HFFc6 (cell line): ENCODE data around the gene EPC2. TPM values are rescaled to one million over a fixed set of nuclear protein-coding genes. Genes with fewer than 3 reads are reported as not detected.

ENCODE experiments used
- DNase-seq: peaks from one replicate; pipeline ENCODE4 v3.0.0-alpha.2; 2018
- H3K27ac Mint-ChIP-seq: 2 replicates; pipeline ENCODE4 v1.8.0; 2020; ENCODE audit warnings: mild to moderate bottlenecking, mixed read lengths
- H3K27me3 Mint-ChIP-seq: 2 replicates; pipeline ENCODE4 v1.8.0; 2021; ENCODE audit warnings: mild to moderate bottlenecking, moderate library complexity, mixed read lengths; ENCODE audit not compliant: insufficient read depth
- H3K36me3 Mint-ChIP-seq: 2 replicates; pipeline ENCODE4 v1.8.0; 2021; ENCODE audit warnings: low read depth, mixed read lengths
- H3K4me1 Mint-ChIP-seq: 2 replicates; pipeline ENCODE4 v1.8.0; 2020; ENCODE audit warnings: low read depth, mixed read lengths
- H3K4me3 Mint-ChIP-seq: 2 replicates; pipeline ENCODE4 v1.8.0; 2020; ENCODE audit warnings: mild to moderate bottlenecking, moderate library complexity, mixed read lengths
- H3K9me3 Mint-ChIP-seq: 2 replicates; pipeline ENCODE4 v1.8.0; 2020; ENCODE audit warnings: mild to moderate bottlenecking, mixed read lengths
- total RNA-seq, 6 experiments: library from RNA; stranded (reverse); fragmentation: NEBNext Ultra II Directional; extraction: Animal tissue kit (Norgen Biotek cat#: 25700); gene quantifications; 2 replicates in 1 of 6; 3 replicates in 5 of 6; pipeline ENCODE4 v1.2.3, GENCODE V29; 2021
- TF ChIP-seq, protein P1 (sequence below): fragments of 200-600 bp; sonication (generic); IDR thresholded peaks from 2 replicates; pipeline ENCODE4 v1.5.0; 2021; ENCODE audit warnings: antibody characterized with exemption, mild to moderate bottlenecking

The EPC2 gene
- total RNA-seq, 6 experiments from 2014 or later: 16.6 to 21.3 (median 19.2) TPM

DNA sequence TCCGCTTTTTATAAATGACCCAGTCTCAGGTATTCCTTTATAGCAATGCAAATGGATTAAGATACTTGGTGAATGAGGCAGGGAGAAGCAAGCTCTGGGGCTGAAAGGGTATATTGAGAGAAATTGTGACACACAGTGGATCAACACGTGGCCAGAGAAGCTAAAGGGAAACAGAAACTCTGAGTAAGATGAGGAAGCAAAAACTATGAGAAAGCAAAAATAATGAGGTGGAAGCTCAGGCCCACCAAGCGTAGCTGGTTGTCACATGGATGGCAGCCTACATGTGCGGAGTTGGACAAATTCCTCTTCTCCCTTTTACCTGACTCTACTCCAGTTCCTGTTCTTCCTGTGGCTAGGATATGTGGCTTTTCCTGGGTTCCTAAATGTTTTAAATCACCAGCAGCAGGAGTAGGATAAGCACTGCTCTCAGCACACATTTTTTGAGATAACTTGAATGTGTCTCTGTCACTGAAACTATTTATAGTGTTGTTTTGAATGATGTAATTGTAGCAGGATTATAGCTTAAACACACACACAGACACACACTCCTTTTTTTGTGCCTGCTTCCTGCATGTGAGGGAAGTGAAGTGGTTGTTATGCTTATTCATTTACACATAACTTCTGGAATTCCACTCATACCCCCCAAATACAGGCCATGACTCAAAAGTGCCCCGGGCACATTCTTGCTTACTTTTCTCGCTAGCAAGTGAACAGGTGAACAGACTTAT is 30.1 kb upstream of the EPC2 start:
- Mint-ChIP-seq H3K9me3 (no peaks in the 10 kb centered on the region), H3K27ac (peak overlapping the region; percentile 59; the same call in 1 of the 2 replicates), H3K4me3 (peak overlapping the region; percentile 25), H3K36me3 (no peaks in the 10 kb centered on the region), H3K4me1 (peaks cover 19% of the 10 kb centered on the region), H3K27me3 (no peaks in the 10 kb centered on the region; the same call in 1 of the 2 replicates)
- DNase-seq: peak; percentile 65
- TF ChIP-seq, protein P1, sequence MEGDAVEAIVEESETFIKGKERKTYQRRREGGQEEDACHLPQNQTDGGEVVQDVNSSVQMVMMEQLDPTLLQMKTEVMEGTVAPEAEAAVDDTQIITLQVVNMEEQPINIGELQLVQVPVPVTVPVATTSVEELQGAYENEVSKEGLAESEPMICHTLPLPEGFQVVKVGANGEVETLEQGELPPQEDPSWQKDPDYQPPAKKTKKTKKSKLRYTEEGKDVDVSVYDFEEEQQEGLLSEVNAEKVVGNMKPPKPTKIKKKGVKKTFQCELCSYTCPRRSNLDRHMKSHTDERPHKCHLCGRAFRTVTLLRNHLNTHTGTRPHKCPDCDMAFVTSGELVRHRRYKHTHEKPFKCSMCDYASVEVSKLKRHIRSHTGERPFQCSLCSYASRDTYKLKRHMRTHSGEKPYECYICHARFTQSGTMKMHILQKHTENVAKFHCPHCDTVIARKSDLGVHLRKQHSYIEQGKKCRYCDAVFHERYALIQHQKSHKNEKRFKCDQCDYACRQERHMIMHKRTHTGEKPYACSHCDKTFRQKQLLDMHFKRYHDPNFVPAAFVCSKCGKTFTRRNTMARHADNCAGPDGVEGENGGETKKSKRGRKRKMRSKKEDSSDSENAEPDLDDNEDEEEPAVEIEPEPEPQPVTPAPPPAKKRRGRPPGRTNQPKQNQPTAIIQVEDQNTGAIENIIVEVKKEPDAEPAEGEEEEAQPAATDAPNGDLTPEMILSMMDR: no peak

DNA sequence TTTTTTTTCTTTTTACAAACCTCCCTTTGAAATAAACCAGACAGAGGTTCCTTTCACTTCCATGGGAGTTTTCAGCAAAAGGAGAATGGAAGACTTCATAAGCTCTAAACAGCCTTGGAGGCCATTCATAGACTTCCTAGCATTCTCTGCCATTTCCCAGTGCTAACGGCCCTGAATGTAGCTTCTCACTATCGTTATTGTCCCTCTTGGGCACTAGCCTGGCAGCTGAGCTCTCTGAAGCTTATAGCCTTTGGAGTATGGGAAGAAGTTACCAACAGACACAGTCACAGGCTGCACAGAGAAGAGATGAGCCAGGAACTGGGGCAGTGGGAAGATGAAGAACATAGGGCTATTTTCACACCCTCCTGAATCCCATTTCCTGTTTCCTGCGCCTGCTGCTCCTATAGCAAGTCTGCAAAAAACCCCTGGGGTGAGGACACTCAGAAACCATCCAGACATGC is 29.1 kb upstream of the EPC2 start:
- no peaks in the 10 kb centered on the region; the same call in 1 of the 2 replicates for H3K27me3 Mint-ChIP-seq
- TF ChIP-seq, protein P1: no peak
- no peaks in the 10 kb centered on the region for H3K9me3 Mint-ChIP-seq
- H3K4me1 Mint-ChIP-seq: peaks cover 19% of the 10 kb centered on the region
- no peak for DNase-seq
- no peak overlapping the region for H3K4me3 Mint-ChIP-seq
- no peak overlapping the region; the same call in 1 of the 2 replicates for H3K27ac Mint-ChIP-seq
- H3K36me3 Mint-ChIP-seq: no peaks in the 10 kb centered on the region

DNA sequence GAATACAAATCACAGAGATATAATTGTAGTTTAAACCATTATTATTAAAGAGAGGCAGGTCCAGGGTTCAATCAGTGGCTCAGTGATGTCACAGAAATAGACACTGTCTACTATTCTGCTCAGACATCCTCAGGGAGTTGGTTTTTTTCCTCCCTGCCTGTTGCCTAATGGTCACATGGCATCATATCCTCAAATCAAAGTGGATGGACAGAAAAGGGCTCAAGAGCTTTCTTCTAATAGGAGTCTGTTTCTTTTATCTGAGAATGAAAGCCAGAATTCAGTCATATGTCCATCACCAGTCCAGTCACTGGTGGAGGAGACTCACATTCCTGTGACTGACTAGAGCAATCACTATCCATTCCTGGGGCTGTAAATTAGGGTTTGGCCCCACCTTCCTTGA is 27.9 kb upstream of the EPC2 start:
- H3K4me3 Mint-ChIP-seq: no peak overlapping the region
- H3K9me3 Mint-ChIP-seq: no peaks in the 10 kb centered on the region
- DNase-seq: no peak
- H3K4me1 Mint-ChIP-seq: peaks cover 19% of the 10 kb centered on the region
- H3K27me3 Mint-ChIP-seq: peaks cover 2% of the 10 kb centered on the region
- H3K27ac Mint-ChIP-seq: no peak overlapping the region
- H3K36me3 Mint-ChIP-seq: no peaks in the 10 kb centered on the region
- TF ChIP-seq, protein P1: no peak

DNA sequence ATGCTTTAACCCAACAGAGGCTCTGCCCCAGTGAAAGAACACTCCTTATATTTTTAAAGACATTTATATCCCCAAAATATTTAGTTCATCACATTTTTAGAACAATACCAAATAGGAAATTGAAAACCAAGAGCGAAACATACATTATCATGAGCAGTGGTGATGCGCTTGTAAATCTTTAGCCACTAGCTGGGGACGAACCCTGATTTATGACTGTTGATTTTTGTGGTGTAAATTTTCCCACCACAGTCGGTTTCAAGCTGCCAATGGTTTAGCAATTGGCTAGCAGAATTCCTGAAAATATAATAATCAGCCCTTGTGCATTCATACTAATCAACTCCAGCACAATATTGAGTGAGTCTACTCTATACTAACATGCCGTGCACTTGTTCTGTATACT is 27.3 kb upstream of the EPC2 start:
- H3K27me3 Mint-ChIP-seq: peaks cover 2% of the 10 kb centered on the region

GRCh38 chr2:148619560-148620195 is 24.9 kb upstream of the EPC2 start:
- no peak for DNase-seq
- H3K36me3 Mint-ChIP-seq: no peaks in the 10 kb centered on the region
- no peaks in the 10 kb centered on the region for H3K9me3 Mint-ChIP-seq
- TF ChIP-seq, protein P1: no peak
- no peak overlapping the region for H3K27ac Mint-ChIP-seq
- H3K4me1 Mint-ChIP-seq: peaks cover 12% of the 10 kb centered on the region
- no peak overlapping the region for H3K4me3 Mint-ChIP-seq
- H3K27me3 Mint-ChIP-seq: peaks cover 9% of the 10 kb centered on the region

More for the DNA sequence above, 27.3 kb upstream of the EPC2 start:
- TF ChIP-seq, protein P1: no peak
- H3K36me3 Mint-ChIP-seq: no peaks in the 10 kb centered on the region
- no peak for DNase-seq
- no peak overlapping the region for H3K4me3 Mint-ChIP-seq
- peaks cover 19% of the 10 kb centered on the region for H3K4me1 Mint-ChIP-seq
- H3K9me3 Mint-ChIP-seq: no peaks in the 10 kb centered on the region
- H3K27ac Mint-ChIP-seq: no peak overlapping the region
